Measurements from ENCODE around the gene HYAL4.
"Not testable (repeated sequence)": the region's sequence is repeated elsewhere in the genome, so short reads cannot be mapped to it uniquely, and the experiment has no call there.

HYAL4 gene

GRCh38 chr7:123881300-123881699, 36.3 kb downstream of the HYAL4 start:
- Histone ChIP-seq H2AFZ (ENCODE audit: low read depth, low read length, severe bottlenecking) (no peak overlapping the region), H3K9ac (ENCODE audit: low read length) (no peak overlapping the region), H4K20me1 (ENCODE audit: low read depth, low read length) (no peaks in the 10 kb centered on the region), H3F3A (ENCODE audit: insufficient read depth) (no peaks in the 10 kb centered on the region), H3K9me2 (replicated peaks; ENCODE audit: insufficient read depth, low read length) (no peaks in the 10 kb centered on the region), H3K27me3 (ENCODE audit: low read length) (no peaks in the 10 kb centered on the region), H3K4me2 (ENCODE audit: low read depth, low read length, poor library complexity, severe bottlenecking) (no peak overlapping the region), H3K79me2 (ENCODE audit: insufficient read depth, low read length) (no peaks in the 10 kb centered on the region), H3K27ac (ENCODE audit: low read depth, low read length) (no peak overlapping the region), H3K4me3 (ENCODE audit: insufficient read depth, low read length, poor library complexity, severe bottlenecking) (no peak overlapping the region), H3K36me3 (ENCODE audit: low read length) (no peaks in the 10 kb centered on the region), H3K9me3 (ENCODE audit: insufficient read depth, low read length) (no peaks in the 10 kb centered on the region)
- TF ChIP-seq EZH2phosphoT487 (conservative IDR thresholded peaks at IDR 0.05; ENCODE audit: low read length) (no peak), CTCF (IDR thresholded peaks at IDR 0.05; ENCODE audit: insufficient read depth, low read length, poor library complexity, severe bottlenecking) (no peak)

- Histone ChIP-seq H3K27me3 (ENCODE audit: low read length) (no peaks in the 10 kb centered on the region), H3K79me2 (ENCODE audit: insufficient read depth, low read length) (no peaks in the 10 kb centered on the region), H3F3A (ENCODE audit: insufficient read depth) (no peaks in the 10 kb centered on the region), H3K4me3 (ENCODE audit: insufficient read depth, low read length, poor library complexity, severe bottlenecking) (no peak overlapping the region), H4K20me1 (ENCODE audit: low read depth, low read length) (no peaks in the 10 kb centered on the region), H3K36me3 (ENCODE audit: low read length) (no peaks in the 10 kb centered on the region), H3K4me2 (ENCODE audit: low read depth, low read length, poor library complexity, severe bottlenecking) (no peak overlapping the region), H3K9me2 (replicated peaks; ENCODE audit: insufficient read depth, low read length) (no peaks in the 10 kb centered on the region), H3K27ac (ENCODE audit: low read depth, low read length) (no peak overlapping the region), H3K9ac (ENCODE audit: low read length) (no peak overlapping the region), H3K9me3 (ENCODE audit: insufficient read depth, low read length) (no peaks in the 10 kb centered on the region), H2AFZ (ENCODE audit: low read depth, low read length, severe bottlenecking) (no peak overlapping the region)
- TF ChIP-seq EZH2phosphoT487 (conservative IDR thresholded peaks at IDR 0.05; ENCODE audit: low read length) (no peak), CTCF (IDR thresholded peaks at IDR 0.05; ENCODE audit: insufficient read depth, low read length, poor library complexity, severe bottlenecking) (no peak)
Measured at GRCh38 chr7:123883154-123883553, 38.2 kb downstream of the HYAL4 start.

- H3K27me3 ChIP-seq (ENCODE audit: low read length) = no peaks in the 10 kb centered on the region
- no peaks in the 10 kb centered on the region for H3K9me2 ChIP-seq (replicated peaks; ENCODE audit: insufficient read depth, low read length)
- TF ChIP-seq EZH2phosphoT487 (conservative IDR thresholded peaks at IDR 0.05; ENCODE audit: low read length) = no peak
- no peak for TF ChIP-seq CTCF (IDR thresholded peaks at IDR 0.05; ENCODE audit: insufficient read depth, low read length, poor library complexity, severe bottlenecking)
- H3K4me3 ChIP-seq (ENCODE audit: insufficient read depth, low read length, poor library complexity, severe bottlenecking) = no peak overlapping the region
- no peaks in the 10 kb centered on the region for H4K20me1 ChIP-seq (ENCODE audit: low read depth, low read length)
- H3K4me2 ChIP-seq (ENCODE audit: low read depth, low read length, poor library complexity, severe bottlenecking) = no peak overlapping the region
- H3K79me2 ChIP-seq (ENCODE audit: insufficient read depth, low read length) = no peaks in the 10 kb centered on the region
- H3K9ac ChIP-seq (ENCODE audit: low read length) = no peak overlapping the region
- H3K36me3 ChIP-seq (ENCODE audit: low read length) = no peaks in the 10 kb centered on the region
- H3F3A ChIP-seq (ENCODE audit: insufficient read depth) = no peaks in the 10 kb centered on the region
- no peak overlapping the region for H3K27ac ChIP-seq (ENCODE audit: low read depth, low read length)
- H3K9me3 ChIP-seq (ENCODE audit: insufficient read depth, low read length) = no peaks in the 10 kb centered on the region; the same call in 1 of the 2 replicates
- H2AFZ ChIP-seq (ENCODE audit: low read depth, low read length, severe bottlenecking) = no peak overlapping the region
Measured at GRCh38 chr7:123888192-123888591, 43.2 kb downstream of the HYAL4 start.

- not testable (repeated sequence) for H3K4me3 ChIP-seq (ENCODE audit: insufficient read depth, low read length, poor library complexity, severe bottlenecking); H3K27me3 ChIP-seq (ENCODE audit: low read length); H2AFZ ChIP-seq (ENCODE audit: low read depth, low read length, severe bottlenecking); H3K9me3 ChIP-seq (ENCODE audit: insufficient read depth, low read length); H4K20me1 ChIP-seq (ENCODE audit: low read depth, low read length); H3K9me2 ChIP-seq (replicated peaks; ENCODE audit: insufficient read depth, low read length); H3K27ac ChIP-seq (ENCODE audit: low read depth, low read length); H3K4me2 ChIP-seq (ENCODE audit: low read depth, low read length, poor library complexity, severe bottlenecking); H3F3A ChIP-seq (ENCODE audit: insufficient read depth); H3K9ac ChIP-seq (ENCODE audit: low read length); H3K79me2 ChIP-seq (ENCODE audit: insufficient read depth, low read length); H3K36me3 ChIP-seq (ENCODE audit: low read length)
Measured at GRCh38 chr7:123894753-123895152, 49.8 kb downstream of the HYAL4 start.
